Tibial artery (tissue), 4 donors: Measurements from ENCODE around the gene KIFC3.
"Not testable (repeated sequence)": the region's sequence is repeated elsewhere in the genome, so short reads cannot be mapped to it uniquely, and the experiment has no call there.

Source experiments
- DNase-seq, 2 donors: peaks; one replicate each; pipeline ENCODE4 v3.0.0-alpha.2; 2019
- H3K27ac ChIP-seq, 2 donors: fragments of 200-600 bp; sonication (generic) in 1 of 2; 1 replicate in 1 of 2; 2 replicates in 1 of 2; pipeline ENCODE4 v1.5.1; 2018 to 2019; ENCODE audit warnings: mild to moderate bottlenecking in 1 of 2
- H3K27me3 ChIP-seq, 2 donors: fragments of 200-600 bp; sonication (generic) in 1 of 2; one replicate each; pipeline versions ENCODE4 v1.5.1 to v1.6.0; 2016 to 2019
- H3K36me3 ChIP-seq, 3 donors: fragments of 200-600 bp; sonication (generic) in 2 of 3; one replicate each; pipeline ENCODE4 v1.5.1; 2016 to 2019; ENCODE audit warnings: mild to moderate bottlenecking in 2 of 3
- H3K4me1 ChIP-seq, 4 donors: fragments of 200-600 bp; sonication (generic) in 2 of 4; 1 replicate in 3 of 4; 2 replicates in 1 of 4; pipeline ENCODE4 v1.5.1; 2016 to 2019
- H3K4me3 ChIP-seq, 2 donors: fragments of 200-600 bp; sonication (generic) in 1 of 2; 1 replicate in 1 of 2; 2 replicates in 1 of 2; pipeline ENCODE4 v1.5.1; 2018 to 2019; ENCODE audit warnings: mild to moderate bottlenecking in 2 of 2
- H3K9me3 ChIP-seq, 3 donors: fragments of 200-600 bp; sonication (generic) in 1 of 3; one replicate each; pipeline ENCODE4 v1.5.1; 2016 to 2019
- intact Hi-C: fragments of 100-400 bp; cut with DNase I; formaldehyde crosslinking; loops from one replicate; pipeline ENCODE4 v1.15.0; 2023; ENCODE audit warnings: low total_unique reads
- TF ChIP-seq, protein P1 (sequence below), 2 experiments: fragments of 200-600 bp in 1 of 2; fragments of 450-650 bp in 1 of 2; IDR thresholded peaks; one replicate each; pipeline ENCODE4 v1.5.1; 2017 to 2019; ENCODE audit warnings: antibody characterized with exemption in 2 of 2, mild to moderate bottlenecking in 1 of 2, moderate library complexity in 1 of 2

The KIFC3 gene

DNA sequence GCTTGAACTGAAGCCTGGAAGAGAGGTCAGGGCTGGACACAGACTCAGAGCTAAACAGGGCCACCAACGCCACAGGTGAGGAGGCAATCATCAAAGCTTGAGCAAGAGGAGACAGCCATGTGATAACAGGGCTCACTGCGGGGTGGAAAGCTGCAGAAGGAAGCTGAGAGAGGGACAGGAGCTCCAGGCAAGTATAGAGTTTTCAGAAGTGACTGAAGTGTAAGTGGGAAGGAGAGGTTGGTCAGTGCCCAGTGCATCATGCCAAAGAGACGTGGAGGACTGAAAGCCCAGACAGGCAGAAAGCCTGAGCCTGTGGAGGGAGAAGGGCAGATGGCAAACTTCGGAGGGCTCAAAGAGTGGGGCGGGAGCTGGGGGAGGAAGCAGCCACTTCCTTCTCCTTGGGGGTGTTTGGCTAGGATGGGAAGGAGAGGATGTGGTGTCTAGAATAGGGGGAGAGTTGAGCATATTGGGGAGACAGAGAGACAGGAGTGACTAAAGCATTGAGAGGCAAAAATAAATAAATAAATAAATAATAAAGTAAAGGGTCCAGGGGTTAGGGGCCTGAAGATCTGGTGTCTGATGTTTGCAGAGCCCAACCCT is 2.6 kb downstream of the KIFC3 start:
- no peaks in the 10 kb centered on the region for H3K27me3 ChIP-seq
- TF ChIP-seq, protein P1, sequence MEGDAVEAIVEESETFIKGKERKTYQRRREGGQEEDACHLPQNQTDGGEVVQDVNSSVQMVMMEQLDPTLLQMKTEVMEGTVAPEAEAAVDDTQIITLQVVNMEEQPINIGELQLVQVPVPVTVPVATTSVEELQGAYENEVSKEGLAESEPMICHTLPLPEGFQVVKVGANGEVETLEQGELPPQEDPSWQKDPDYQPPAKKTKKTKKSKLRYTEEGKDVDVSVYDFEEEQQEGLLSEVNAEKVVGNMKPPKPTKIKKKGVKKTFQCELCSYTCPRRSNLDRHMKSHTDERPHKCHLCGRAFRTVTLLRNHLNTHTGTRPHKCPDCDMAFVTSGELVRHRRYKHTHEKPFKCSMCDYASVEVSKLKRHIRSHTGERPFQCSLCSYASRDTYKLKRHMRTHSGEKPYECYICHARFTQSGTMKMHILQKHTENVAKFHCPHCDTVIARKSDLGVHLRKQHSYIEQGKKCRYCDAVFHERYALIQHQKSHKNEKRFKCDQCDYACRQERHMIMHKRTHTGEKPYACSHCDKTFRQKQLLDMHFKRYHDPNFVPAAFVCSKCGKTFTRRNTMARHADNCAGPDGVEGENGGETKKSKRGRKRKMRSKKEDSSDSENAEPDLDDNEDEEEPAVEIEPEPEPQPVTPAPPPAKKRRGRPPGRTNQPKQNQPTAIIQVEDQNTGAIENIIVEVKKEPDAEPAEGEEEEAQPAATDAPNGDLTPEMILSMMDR (IDR thresholded peaks at IDR 0.05): no peak
- H3K4me3 ChIP-seq: no peak overlapping the region
- peak overlapping the region in 1 of 2 donors; percentile 72 for H3K27ac ChIP-seq
- peaks cover 8 to 25% (median 15%) of the 10 kb centered on the region in 3 donors for H3K36me3 ChIP-seq
- H3K4me1 ChIP-seq: peaks cover 0 to 57% (median 33%) of the 10 kb centered on the region in 4 donors
- no peak for DNase-seq
- no peaks in the 10 kb centered on the region for H3K9me3 ChIP-seq
- intact Hi-C loops: loop anchor here (5.0 to 10.0 kb wide), 2 partner anchors 62 to 495 kb away; partner anchors contain the start of gene KATNB1

DNA sequence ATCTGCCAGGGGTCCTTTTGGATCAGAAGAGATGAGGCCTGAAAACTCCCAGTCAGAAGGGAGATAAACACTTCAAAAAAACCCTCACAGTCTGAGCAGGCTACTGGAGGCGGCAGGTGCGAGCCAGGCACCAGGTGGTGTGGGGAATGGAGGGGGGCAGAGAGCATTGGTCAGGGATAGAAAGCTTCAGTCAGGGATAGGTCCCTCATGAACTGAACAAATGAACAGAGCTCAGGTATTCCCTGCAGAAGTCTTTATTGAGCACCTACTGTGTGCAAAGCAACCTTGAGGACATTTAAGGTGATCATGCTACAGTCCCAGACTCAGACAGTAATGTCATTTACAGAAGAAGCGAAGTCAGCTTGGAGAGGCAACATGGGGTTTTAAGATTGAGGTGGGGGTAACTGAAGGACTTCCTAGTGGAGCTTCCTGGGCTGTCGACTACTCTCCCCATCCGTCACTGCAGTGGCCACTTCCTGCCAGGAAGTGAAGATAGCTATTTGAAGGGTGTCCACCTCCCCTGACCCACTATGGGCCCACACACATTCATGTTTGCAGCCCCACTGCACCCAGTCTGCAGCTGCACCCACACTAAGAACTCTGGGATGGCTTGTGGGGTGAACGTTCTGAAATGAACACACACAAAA is 3.2 kb downstream of the KIFC3 start:
- no peak for DNase-seq
- H3K27me3 ChIP-seq: no peaks in the 10 kb centered on the region
- no peaks in the 10 kb centered on the region for H3K9me3 ChIP-seq
- TF ChIP-seq, protein P1 (IDR thresholded peaks at IDR 0.05): no peak
- H3K4me3 ChIP-seq: no peak overlapping the region
- H3K27ac ChIP-seq: no peak overlapping the region
- intact Hi-C loops: no loop called here
- H3K4me1 ChIP-seq: peaks cover 0 to 57% (median 31%) of the 10 kb centered on the region in 4 donors
- H3K36me3 ChIP-seq: peaks cover 8 to 28% (median 15%) of the 10 kb centered on the region in 3 donors

DNA sequence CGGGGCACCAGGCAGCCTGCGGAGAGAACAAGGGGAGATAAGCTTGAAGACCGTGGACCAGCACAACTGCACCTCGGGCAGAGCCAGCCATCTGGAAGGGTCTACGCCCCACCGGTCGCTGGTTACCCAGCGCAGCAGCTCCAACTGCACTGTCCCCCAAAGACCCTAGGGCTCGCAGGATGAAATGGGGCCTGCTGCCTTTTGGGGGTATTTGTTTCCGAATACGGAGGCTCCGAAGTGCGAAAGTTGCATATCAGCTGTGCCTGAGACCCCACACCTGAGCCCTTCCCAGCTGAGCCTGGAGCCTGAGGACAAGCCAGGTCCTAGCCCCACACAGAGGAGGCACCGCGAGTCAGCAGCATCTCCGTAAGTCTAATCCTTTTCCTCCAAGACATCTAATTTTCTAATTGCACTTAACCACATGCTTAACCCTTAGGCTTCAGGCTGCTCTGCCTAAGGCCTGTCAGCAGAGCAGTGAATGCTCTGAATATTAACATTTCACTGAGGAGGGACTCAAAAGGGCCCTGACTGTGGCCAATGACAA is 4.0 kb downstream of the KIFC3 start:
- TF ChIP-seq, protein P1 (IDR thresholded peaks at IDR 0.05): no peak
- Histone ChIP-seq H3K4me3 (no peak overlapping the region), H3K9me3 (no peaks in the 10 kb centered on the region), H3K4me1 (peaks cover 0 to 52% (median 28%) of the 10 kb centered on the region in 4 donors), H3K27me3 (no peaks in the 10 kb centered on the region), H3K36me3 (peaks cover 8 to 34% (median 15%) of the 10 kb centered on the region in 3 donors), H3K27ac (no peak overlapping the region)
- intact Hi-C loops: no loop called here
- DNase-seq: no peak

DNA sequence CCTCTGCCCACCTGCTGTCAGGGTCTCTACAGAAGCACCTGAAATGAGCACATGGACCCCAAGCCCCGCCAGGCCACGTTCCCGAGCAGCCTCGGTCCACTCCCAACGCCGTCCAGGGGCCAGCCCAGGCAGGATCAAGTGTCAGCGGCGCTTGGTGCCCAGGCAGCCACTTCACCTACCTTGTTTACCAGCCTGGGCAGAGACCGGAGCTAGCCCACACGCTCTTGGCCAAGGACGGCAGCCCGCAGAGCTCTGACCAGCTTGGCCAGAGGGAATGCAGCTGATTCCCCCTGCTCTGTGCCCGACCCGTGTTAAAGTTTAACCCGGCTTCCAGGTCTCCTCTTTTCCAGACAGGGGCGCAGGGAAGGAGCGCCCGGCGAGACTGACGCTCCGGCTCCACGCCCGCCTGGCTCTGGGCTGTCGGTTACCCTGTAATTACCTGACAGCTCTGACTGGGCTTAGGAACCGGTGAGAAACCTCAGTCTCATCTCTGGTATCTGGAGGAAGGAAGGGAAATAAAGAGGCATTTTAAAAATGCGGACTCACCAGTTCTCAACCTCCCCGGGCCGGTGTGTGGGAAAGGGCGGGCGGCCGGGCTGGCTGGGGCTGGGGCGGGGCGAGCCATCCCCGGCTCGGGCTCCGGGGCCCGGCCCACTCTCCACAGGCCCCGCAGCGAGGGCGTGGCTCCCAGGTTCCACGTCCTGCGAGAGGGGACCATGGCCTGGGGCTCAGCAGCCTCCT is 4.6 kb downstream of the KIFC3 start:
- peaks cover 8 to 36% (median 20%) of the 10 kb centered on the region in 3 donors for H3K36me3 ChIP-seq
- no peaks in the 10 kb centered on the region for H3K9me3 ChIP-seq
- no peak overlapping the region for H3K27ac ChIP-seq
- no peak overlapping the region for H3K4me3 ChIP-seq
- no peaks in the 10 kb centered on the region for H3K27me3 ChIP-seq
- intact Hi-C loops: no loop called here
- no peak for DNase-seq
- peaks cover 0 to 46% (median 25%) of the 10 kb centered on the region in 4 donors for H3K4me1 ChIP-seq
- TF ChIP-seq, protein P1 (IDR thresholded peaks at IDR 0.05): no peak

DNA sequence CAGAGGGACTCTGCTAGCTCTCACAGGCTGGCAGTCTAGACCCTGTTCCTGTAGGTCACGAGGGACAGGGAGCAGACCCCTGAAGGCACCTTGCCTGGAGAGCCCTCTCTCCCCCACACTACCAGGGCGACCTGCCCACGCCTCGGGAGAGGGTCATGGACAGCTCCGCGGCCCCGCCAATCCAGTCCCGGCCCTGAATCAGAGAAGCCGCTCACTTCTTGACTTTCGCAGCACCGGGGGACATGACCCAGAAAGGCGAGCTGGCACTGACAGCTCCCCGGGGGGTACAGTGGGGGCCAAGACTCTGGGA is 5.1 kb downstream of the KIFC3 start:
- no peaks in the 10 kb centered on the region for H3K27me3 ChIP-seq
- H3K9me3 ChIP-seq: no peaks in the 10 kb centered on the region
- H3K27ac ChIP-seq: no peak overlapping the region
- H3K4me3 ChIP-seq: no peak overlapping the region
- H3K36me3 ChIP-seq: peaks cover 8 to 36% (median 22%) of the 10 kb centered on the region in 3 donors
- intact Hi-C loops: no loop called here
- peaks cover 0 to 41% (median 24%) of the 10 kb centered on the region in 4 donors for H3K4me1 ChIP-seq
- no peak for DNase-seq
- TF ChIP-seq, protein P1 (IDR thresholded peaks at IDR 0.05): no peak

DNA sequence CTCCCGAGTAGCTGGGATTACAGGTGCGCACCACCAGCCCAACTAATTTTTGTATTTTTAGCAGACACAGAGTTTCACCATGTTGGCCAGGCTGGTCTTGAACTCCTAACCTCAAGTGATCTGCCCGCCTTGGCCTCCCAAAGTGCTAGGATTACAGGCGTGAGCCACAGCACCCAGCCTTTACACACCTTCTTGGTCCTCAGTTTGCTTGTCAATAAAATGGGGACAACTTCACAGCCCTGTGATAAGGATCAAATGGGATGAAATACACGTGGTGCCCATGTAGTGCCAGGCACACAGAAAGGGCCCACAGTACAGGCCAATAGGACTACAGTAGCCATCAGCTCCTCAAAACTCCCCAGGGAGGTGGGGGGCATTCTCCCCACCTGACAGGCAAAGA is 6.3 kb downstream of the KIFC3 start:
- H3K27ac ChIP-seq, H3K27me3 ChIP-seq, DNase-seq, intact Hi-C loops, H3K9me3 ChIP-seq, H3K4me3 ChIP-seq: not testable (repeated sequence)
- H3K36me3 ChIP-seq: peaks cover 8 to 36% (median 32%) of the 10 kb centered on the region in 3 donors
- H3K4me1 ChIP-seq: peaks cover 0 to 37% (median 20%) of the 10 kb centered on the region in 4 donors
